ENCODE measurements around the gene BANF2. TPM values are rescaled to one million over a fixed set of nuclear protein-coding genes. Genes with fewer than 3 reads are reported as not detected.

BANF2 gene
- total and polyA plus RNA-seq, 2 of the 8 experiments (the other 6 are each of a cell fraction or from before 2014, with no cell fraction given), result not detected

GRCh38 chr20:17772005-17772343 is 72.2 kb downstream of the BANF2 start:
- no peak overlapping the region for H3K4me2 ChIP-seq (ENCODE audit: insufficient read depth in 1 of 2, low read depth in 2 of 2, low read length in 2 of 2)
- H3K79me1 ChIP-seq (ENCODE audit: low read depth, low read length), result no peaks in the 10 kb centered on the region; the same call in 1 of the 2 replicates
- H3K4ac ChIP-seq (replicated peaks; ENCODE audit: insufficient read length, low read depth, low read length), result no peak overlapping the region
- H3K27ac ChIP-seq (ENCODE audit: low read depth, low read length), result no peak overlapping the region
- H4K91ac ChIP-seq (replicated peaks; ENCODE audit: insufficient read length, low read length), result no peak overlapping the region
- no peak overlapping the region for H2AK5ac ChIP-seq (ENCODE audit: low read depth, low read length)
- no peak overlapping the region for H2BK12ac ChIP-seq (ENCODE audit: low read depth, low read length)
- H3K4me3 ChIP-seq (ENCODE audit: extremely low read depth in 1 of 4, insufficient read depth in 2 of 4, low read depth in 3 of 4, low read length in 4 of 4), result no peak overlapping the region
- H2BK20ac ChIP-seq (ENCODE audit: low read length), result no peak overlapping the region; the same call in 1 of the 2 replicates
- H3K14ac ChIP-seq (ENCODE audit: insufficient read length), result no peak overlapping the region
- H2BK5ac ChIP-seq (ENCODE audit: low read depth, low read length), result no peak overlapping the region
- no peak overlapping the region for H3K56ac ChIP-seq (replicated peaks; ENCODE audit: insufficient read length, low read depth, low read length)
- H4K8ac ChIP-seq (ENCODE audit: extremely low read depth, insufficient read depth, low read length), result no peak overlapping the region
- H2AFZ ChIP-seq (ENCODE audit: low read length), result peak overlapping the region; percentile 36; the same call in 1 of the 2 replicates
- H3K79me2 ChIP-seq (ENCODE audit: control insufficient read depth in 1 of 2, insufficient read depth in 2 of 2, low read length in 2 of 2), result no peaks in the 10 kb centered on the region
- H3K4me1 ChIP-seq (replicated peaks in 1 of 4; ENCODE audit: control insufficient read depth in 3 of 4, insufficient read depth in 4 of 4, low read length in 3 of 4), result peaks cover 0 to 2% (median 1%) of the 10 kb centered on the region in 4 experiments; a peak in 2 of 7 replicates
- no peak overlapping the region for H2BK15ac ChIP-seq (ENCODE audit: low read length)
- no peak overlapping the region for H3K18ac ChIP-seq (ENCODE audit: extremely low read depth, low read length)
- DNase-seq (ENCODE audit: low read depth in 1 of 2, low spot score in 2 of 2) (no peak), FAIRE-seq (no peak)
- no peaks in the 10 kb centered on the region for H3K36me3 ChIP-seq (ENCODE audit: control insufficient read depth in 2 of 4, insufficient read depth in 4 of 4, low read length in 3 of 4)
- no peak overlapping the region for H2BK120ac ChIP-seq (replicated peaks; ENCODE audit: low read depth, low read length)
- H3K9ac ChIP-seq (replicated peaks in 1 of 4; ENCODE audit: extremely low read depth in 1 of 4, low read depth in 3 of 4, low read length in 3 of 4), result no peak overlapping the region
- ChIA-PET POLR2A (ENCODE audit: partially characterized antibody) (no interaction called here), CTCF (ENCODE audit: partially characterized antibody) (interaction anchor here (0.8 to 1.6 kb wide), 3 partner anchors 16 to 167 kb away, joined by 3 read pairs; no protein-coding TSS in a partner anchor)
- H3K23me2 ChIP-seq (ENCODE audit: low read depth, low read length), result no peaks in the 10 kb centered on the region
- WGBS, 2 experiments (ENCODE audit: extremely low coverage in 1 of 2, insufficient coverage in 1 of 2, insufficient read length in 1 of 2, insufficient replicate concordance in 2 of 2, low coverage in 1 of 2, low lambda C conversion rate in 2 of 2, missing lambda C conversion rate in 1 of 2), result 54% methylated on average over 3 of the region's 3 CpGs; no CpG with 5 or more reads in 1 of the 2 experiments
- no peak overlapping the region for H3K23ac ChIP-seq (ENCODE audit: insufficient read length)
- H4K5ac ChIP-seq (ENCODE audit: insufficient read length, low read depth, low read length), result no peak overlapping the region
- H4K20me1 ChIP-seq (replicated peaks in 1 of 2; ENCODE audit: control insufficient read depth in 1 of 2, insufficient read depth in 2 of 2, low read length in 2 of 2), result no peaks in the 10 kb centered on the region
- H3K9me3 ChIP-seq (ENCODE audit: insufficient read depth in 2 of 2, low read depth in 1 of 2, low read length in 1 of 2), result no peaks in the 10 kb centered on the region
- H3K27me3 ChIP-seq (replicated peaks in 1 of 4; ENCODE audit: control insufficient read depth in 3 of 4, extremely low read depth in 1 of 4, insufficient read depth in 3 of 4, low read length in 3 of 4), result no peaks in the 10 kb centered on the region
- TF ChIP-seq FOSL1 (IDR thresholded peaks at IDR 0.05; ENCODE audit: insufficient read depth, low read depth, low read length) (no peak), EP300 (IDR thresholded peaks at IDR 0.05; ENCODE audit: borderline replicate concordance in 1 of 2, low read depth in 2 of 2, low read length in 2 of 2) (no peak), KDM5A (IDR thresholded peaks at IDR 0.05; ENCODE audit: low read length) (no peak), ASH2L (IDR thresholded peaks at IDR 0.05; ENCODE audit: low read length) (no peak), SIX5 (IDR thresholded peaks at IDR 0.05; ENCODE audit: low read depth, low read length) (no peak), RXRA (IDR thresholded peaks at IDR 0.05; ENCODE audit: insufficient read depth, low read depth, low read length) (no peak), RFX5 (IDR thresholded peaks at IDR 0.05; ENCODE audit: borderline replicate concordance, low read depth, low read length) (no peak), SP2 (IDR thresholded peaks at IDR 0.05; ENCODE audit: low read length) (no peak), ZNF274 (IDR thresholded peaks at IDR 0.05; ENCODE audit: borderline replicate concordance, extremely low read depth, low read length) (no peak), KDM1A (IDR thresholded peaks at IDR 0.05; ENCODE audit: borderline replicate concordance, low read length) (no peak), SP1 (IDR thresholded peaks at IDR 0.05; ENCODE audit: low read depth, low read length) (no peak), SAP30 (IDR thresholded peaks at IDR 0.05; ENCODE audit: insufficient read depth, insufficient replicate concordance, low read length) (no peak), GTF2F1 (IDR thresholded peaks at IDR 0.05; ENCODE audit: borderline replicate concordance, low read depth, low read length) (no peak), PHF8 (conservative IDR thresholded peaks at IDR 0.05; ENCODE audit: low read depth, low read length) (no peak), KDM4A (IDR thresholded peaks at IDR 0.05; ENCODE audit: low read depth, low read length, severe bottlenecking) (no peak)
